ENCODE data around the gene TNFSF4.

Gene TNFSF4, protein sequence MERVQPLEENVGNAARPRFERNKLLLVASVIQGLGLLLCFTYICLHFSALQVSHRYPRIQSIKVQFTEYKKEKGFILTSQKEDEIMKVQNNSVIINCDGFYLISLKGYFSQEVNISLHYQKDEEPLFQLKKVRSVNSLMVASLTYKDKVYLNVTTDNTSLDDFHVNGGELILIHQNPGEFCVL

GRCh38 chr1:173206816-173207568 is at the start of gene TNFSF4:
Gene TNFSF4, minus strand, starts transcription at chr1:173207331. Its CDS starts 155 bp downstream, at chr1:173207176.
- TF ChIP-seq, protein P1, sequence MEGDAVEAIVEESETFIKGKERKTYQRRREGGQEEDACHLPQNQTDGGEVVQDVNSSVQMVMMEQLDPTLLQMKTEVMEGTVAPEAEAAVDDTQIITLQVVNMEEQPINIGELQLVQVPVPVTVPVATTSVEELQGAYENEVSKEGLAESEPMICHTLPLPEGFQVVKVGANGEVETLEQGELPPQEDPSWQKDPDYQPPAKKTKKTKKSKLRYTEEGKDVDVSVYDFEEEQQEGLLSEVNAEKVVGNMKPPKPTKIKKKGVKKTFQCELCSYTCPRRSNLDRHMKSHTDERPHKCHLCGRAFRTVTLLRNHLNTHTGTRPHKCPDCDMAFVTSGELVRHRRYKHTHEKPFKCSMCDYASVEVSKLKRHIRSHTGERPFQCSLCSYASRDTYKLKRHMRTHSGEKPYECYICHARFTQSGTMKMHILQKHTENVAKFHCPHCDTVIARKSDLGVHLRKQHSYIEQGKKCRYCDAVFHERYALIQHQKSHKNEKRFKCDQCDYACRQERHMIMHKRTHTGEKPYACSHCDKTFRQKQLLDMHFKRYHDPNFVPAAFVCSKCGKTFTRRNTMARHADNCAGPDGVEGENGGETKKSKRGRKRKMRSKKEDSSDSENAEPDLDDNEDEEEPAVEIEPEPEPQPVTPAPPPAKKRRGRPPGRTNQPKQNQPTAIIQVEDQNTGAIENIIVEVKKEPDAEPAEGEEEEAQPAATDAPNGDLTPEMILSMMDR (IDR thresholded peaks at IDR 0.05; ENCODE audit: extremely low read depth, missing control alignments), result no peak
- no peak for DNase-seq (ENCODE audit: low spot score)

GRCh38 chr1:173255214-173255813 is 48.2 kb upstream of the TNFSF4 start:
- no peak for DNase-seq (ENCODE audit: low spot score)
- TF ChIP-seq, protein P1 (IDR thresholded peaks at IDR 0.05; ENCODE audit: extremely low read depth, missing control alignments), result peak; percentile 62

DNA sequence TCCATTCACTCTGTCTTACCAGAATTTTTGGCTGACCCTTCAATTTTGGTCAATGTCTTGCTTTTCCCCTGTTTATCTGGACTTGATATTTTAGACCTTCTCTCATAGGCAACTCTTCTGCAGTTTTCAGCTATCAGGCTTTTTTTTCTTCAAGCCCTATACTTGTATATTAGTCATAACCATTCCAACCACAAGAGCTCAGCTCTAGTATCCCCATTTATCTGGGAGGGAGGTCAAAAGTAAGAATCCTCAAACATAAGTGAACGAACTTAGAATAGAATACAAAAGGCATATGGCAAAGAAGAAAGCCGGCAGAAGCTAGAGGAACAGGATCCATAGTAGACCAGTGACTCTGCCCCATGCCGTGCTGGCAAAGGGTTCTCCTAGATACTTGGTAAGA is 45.9 kb upstream of the TNFSF4 start:
- DNase-seq (ENCODE audit: low spot score), result no peak
- TF ChIP-seq, protein P1 (IDR thresholded peaks at IDR 0.05; ENCODE audit: extremely low read depth, missing control alignments), result no peak

DNA sequence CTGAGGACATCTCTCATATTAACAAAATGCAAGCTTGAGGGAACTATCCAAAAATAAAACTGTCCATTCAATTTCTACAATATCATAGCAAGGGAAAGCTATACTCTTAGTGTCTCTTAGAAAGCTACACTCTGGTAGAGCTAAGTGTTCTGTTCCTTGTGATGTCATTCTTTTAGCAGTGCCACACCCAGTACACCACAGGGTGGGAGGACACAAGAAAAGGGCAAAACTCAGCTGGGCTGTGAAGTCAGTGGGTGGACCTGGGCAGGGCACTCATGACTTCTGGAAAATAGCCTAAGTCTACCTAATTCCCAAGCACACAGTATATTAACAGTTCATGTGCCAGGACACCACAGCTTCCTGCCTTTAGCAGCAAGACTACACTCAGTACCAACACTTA is 42.2 kb upstream of the TNFSF4 start:
- DNase-seq (ENCODE audit: low spot score), result no peak
- TF ChIP-seq, protein P1 (IDR thresholded peaks at IDR 0.05; ENCODE audit: extremely low read depth, missing control alignments), result no peak

GRCh38 chr1:173248247-173248940 is 41.3 kb upstream of the TNFSF4 start:
- DNase-seq (ENCODE audit: low spot score), result no peak
- TF ChIP-seq, protein P1 (IDR thresholded peaks at IDR 0.05; ENCODE audit: extremely low read depth, missing control alignments), result no peak

- no peak for DNase-seq (ENCODE audit: low spot score)
- TF ChIP-seq, protein P1 (IDR thresholded peaks at IDR 0.05; ENCODE audit: extremely low read depth, missing control alignments), result no peak
Measured at GRCh38 chr1:173245892-173246291, 38.8 kb upstream of the TNFSF4 start.

Measured in GM20000 (cell line).